HG02763 (cell line): Measurements from ENCODE around the gene MOCS3.

ENCODE experiments used
- ATAC-seq: cut with Tn5 transposase; IDR thresholded peaks from one replicate; pipeline ENCODE4 v1.9.1; 2021; ENCODE audit warnings: mild to moderate bottlenecking, moderate library complexity; ENCODE audit not compliant: unreplicated experiment

Gene MOCS3

GRCh38 chr20:51010932-51011331 is 52.3 kb downstream of the MOCS3 start:
- ATAC-seq, result no peak

DNA sequence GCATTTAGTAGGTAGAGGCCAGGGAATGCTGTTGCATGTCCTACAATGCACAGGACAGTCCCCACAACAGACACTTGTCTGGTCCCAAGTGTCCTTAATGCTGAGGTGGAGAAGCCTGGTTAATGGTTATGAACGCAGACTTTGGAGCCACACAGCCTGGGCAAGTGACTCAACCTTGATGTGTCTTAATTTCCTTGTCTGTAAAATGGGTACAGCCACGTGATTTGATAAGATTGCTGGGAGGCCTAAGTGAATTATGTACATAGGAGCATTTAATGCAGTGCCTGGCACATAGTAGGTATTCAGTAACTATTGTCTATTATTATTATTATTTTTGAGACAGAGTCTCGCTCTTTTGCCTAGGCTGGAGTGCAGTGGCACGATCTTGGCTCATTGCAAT is 52.9 kb downstream of the MOCS3 start:
- no peak for ATAC-seq

GRCh38 chr20:51012357-51012756 is 53.7 kb downstream of the MOCS3 start:
- ATAC-seq, result no peak
